Measurements from ENCODE around the gene SLC25A43.
"Not testable (repeated sequence)": the region's sequence is repeated elsewhere in the genome, so short reads cannot be mapped to it uniquely, and the experiment has no call there.

Gene SLC25A43

GRCh38 chrX:119398974-119399771 is at the start of gene SLC25A43:
Gene SLC25A43, plus strand, starts transcription at chrX:119399336. Its CDS starts 68 bp downstream, at chrX:119399404.
- peak; percentile 89 for ATAC-seq
- peak; percentile 40 for DNase-seq

GRCh38 chrX:119359618-119360382 is 39.3 kb upstream of the SLC25A43 start:
- DNase-seq: no peak

GRCh38 chrX:119361451-119361850 is 37.7 kb upstream of the SLC25A43 start:
- not testable (repeated sequence) for DNase-seq, ATAC-seq

More at GRCh38 chrX:119359618-119360382, 39.3 kb upstream of the SLC25A43 start:
- no peak for ATAC-seq

GRCh38 chrX:119362074-119362473 is 37.1 kb upstream of the SLC25A43 start:
- not testable (repeated sequence) for ATAC-seq, DNase-seq

- ATAC-seq: no peak
Measured at GRCh38 chrX:119363391-119363790, 35.7 kb upstream of the SLC25A43 start.

GRCh38 chrX:119371861-119372260 is 27.3 kb upstream of the SLC25A43 start:
- ATAC-seq: not testable (repeated sequence)

More at GRCh38 chrX:119363391-119363790, 35.7 kb upstream of the SLC25A43 start:
- no peak for DNase-seq

GRCh38 chrX:119374736-119375135 is 24.4 kb upstream of the SLC25A43 start:
- no peak for DNase-seq
- no peak for ATAC-seq

More at GRCh38 chrX:119371861-119372260, 27.3 kb upstream of the SLC25A43 start:
- DNase-seq: not testable (repeated sequence)

- no peak for DNase-seq
- no peak for ATAC-seq
Measured at GRCh38 chrX:119375561-119375960, 23.6 kb upstream of the SLC25A43 start.

- ATAC-seq (no peak), DNase-seq (no peak)
Measured at GRCh38 chrX:119376312-119376711, 22.8 kb upstream of the SLC25A43 start.

- DNase-seq (no peak), ATAC-seq (no peak)
Measured at GRCh38 chrX:119381349-119381944, 17.7 kb upstream of the SLC25A43 start.

- DNase-seq: no peak
- ATAC-seq: no peak
Measured at GRCh38 chrX:119382606-119383005, 16.5 kb upstream of the SLC25A43 start.

GRCh38 chrX:119386685-119387084 is 12.5 kb upstream of the SLC25A43 start:
- DNase-seq, ATAC-seq: not testable (repeated sequence)

GRCh38 chrX:119387426-119387825 is 11.7 kb upstream of the SLC25A43 start:
- not testable (repeated sequence) for DNase-seq, ATAC-seq

GRCh38 chrX:119389214-119389613 is 9.9 kb upstream of the SLC25A43 start:
- DNase-seq (no peak), ATAC-seq (no peak)

GRCh38 chrX:119389871-119390501 is 9.2 kb upstream of the SLC25A43 start:
- DNase-seq: no peak
- no peak for ATAC-seq

- peak; percentile 4 for DNase-seq
- ATAC-seq: no peak
Measured at GRCh38 chrX:119391279-119391678, 7.9 kb upstream of the SLC25A43 start.

- no peak for DNase-seq
- no peak for ATAC-seq
Measured at GRCh38 chrX:119393144-119393543, 6.0 kb upstream of the SLC25A43 start.

- DNase-seq: no peak
- ATAC-seq: no peak
Measured at GRCh38 chrX:119398587-119398973, 556 bp upstream of the SLC25A43 start.

GRCh38 chrX:119399772-119400101 is 601 bp downstream of the SLC25A43 start:
- peak; percentile 9 for ATAC-seq
- DNase-seq: no peak

GRCh38 chrX:119401569-119401968 is 2.4 kb downstream of the SLC25A43 start:
- no peak for DNase-seq
- ATAC-seq: no peak

GRCh38 chrX:119402588-119402987 is 3.5 kb downstream of the SLC25A43 start:
- DNase-seq: no peak
- ATAC-seq: no peak

GRCh38 chrX:119406776-119407175 is 7.6 kb downstream of the SLC25A43 start:
- DNase-seq: no peak
- no peak for ATAC-seq

Data from stimulated activated naive CD8-positive, alpha-beta T cell treated with anti-CD3 and anti-CD28 coated beads, Interleukin-15, Interleukin-2, amounts not matched to agents 100 U/mL and 50 U/mL, for 24 hours (primary cell).